K562 (cell line): Measurements from ENCODE around the gene SKAP2.

ENCODE experiments used
- CHD1 ChIP-seq: fragments of 200-600 bp; sonication (generic); IDR thresholded peaks from one replicate; pipeline ENCODE4 v1.6.1; 2012; ENCODE audit warnings: mild to moderate bottlenecking, moderate library complexity, low read length, inconsistent platforms
- FOXM1 ChIP-seq, 2 experiments: fragments of 450-650 bp in 1 of 2; sonication (generic) in 1 of 2; formaldehyde crosslinking in 1 of 2; IDR thresholded peaks; 2 replicates each; pipeline versions ENCODE4 v1.6.1 to v1.9.0; 2017 to 2022; ENCODE audit warnings: low read depth in 2 of 2, mild to moderate bottlenecking in 2 of 2, missing genetic modification reagents in 1 of 2, moderate library complexity in 1 of 2
- HIVEP1 ChIP-seq: fragments of 250-450 bp; sonication (Bioruptor Pico); IDR thresholded peaks from 2 replicates; pipeline ENCODE4 v1.4.0; 2020; ENCODE audit warnings: mild to moderate bottlenecking
- HSF4 ChIP-seq: fragments of 250-450 bp; sonication (Bioruptor Pico); IDR thresholded peaks from 2 replicates; pipeline ENCODE4 v2.1.2; 2022; ENCODE audit warnings: mild to moderate bottlenecking, moderate library complexity, borderline replicate concordance
- PHF8 ChIP-seq: fragments of 200-600 bp; sonication (generic); IDR thresholded peaks from 2 replicates; pipeline ENCODE4 v1.6.1; 2012; ENCODE audit warnings: mixed run types, mild to moderate bottlenecking, inconsistent platforms, low read length, moderate library complexity, borderline replicate concordance
- ZNF174 ChIP-seq: fragments of 250-450 bp; sonication (Bioruptor Pico); IDR thresholded peaks from 2 replicates; pipeline ENCODE4 v1.4.0; 2020; ENCODE audit warnings: mild to moderate bottlenecking
- TF ChIP-seq, protein P1 (sequence below), 3 experiments: IDR thresholded peaks in 2 of 3; conservative IDR thresholded peaks in 1 of 3; 2 replicates each; pipeline ENCODE4 v1.5.1; 2011 to 2012; ENCODE audit warnings: low read length in 3 of 3, mild to moderate bottlenecking in 3 of 3, control low read depth in 2 of 3, improper control_type of control experiment in 1 of 3, inconsistent platforms in 1 of 3, low read depth in 1 of 3, mixed read lengths in 1 of 3, moderate library complexity in 1 of 3; ENCODE audit not compliant: insufficient read depth in 2 of 3
- TF ChIP-seq, protein P2 (sequence below): sonication (generic); formaldehyde crosslinking; IDR thresholded peaks from 2 replicates; pipeline ENCODE4 v1.8.1; 2023; ENCODE audit warnings: mild to moderate bottlenecking, missing genetic modification reagents

DNA sequence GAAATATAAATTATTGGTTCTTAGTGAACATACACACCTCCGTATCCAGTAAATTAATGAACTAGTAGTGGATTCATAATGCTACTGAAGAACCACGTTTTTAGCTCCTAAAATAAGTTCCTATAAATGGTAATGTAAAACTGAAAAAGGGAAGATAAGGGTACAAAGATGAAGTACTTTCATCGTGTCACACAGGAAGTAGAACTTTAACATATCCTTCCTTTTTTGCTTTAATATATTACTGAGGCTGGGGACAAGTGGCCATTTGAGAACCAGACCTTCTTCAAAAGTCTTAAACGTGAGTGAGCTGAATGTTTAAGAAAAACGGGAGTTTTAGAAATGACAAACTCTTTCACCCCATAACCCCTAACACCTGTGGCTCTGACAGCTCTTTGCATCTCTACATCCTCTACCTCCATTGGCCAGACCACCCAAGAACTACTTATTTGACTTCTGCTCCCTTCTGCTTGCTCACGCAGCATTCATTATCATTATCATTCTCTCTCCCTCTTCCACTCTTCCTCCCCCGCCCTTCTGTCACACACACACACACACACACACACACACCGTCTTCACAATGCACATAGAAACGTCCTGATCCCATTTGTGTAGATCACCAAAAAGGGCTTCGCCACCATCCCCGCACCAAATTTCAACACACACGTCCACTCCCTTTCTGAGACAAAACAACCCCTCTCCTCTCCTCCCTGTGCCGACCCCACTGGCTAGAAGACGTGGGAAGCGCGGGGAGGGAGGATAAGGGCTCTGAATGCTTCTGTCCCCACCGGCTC is 677 bp downstream of the SKAP2 start:
- TF ChIP-seq CHD1 (peak; percentile 39), HIVEP1 (CRISPR knock-in tag) (no peak), ZNF174 (CRISPR knock-in tag) (no peak), PHF8 (no peak), HSF4 (CRISPR knock-in tag) (no peak), FOXM1 (IDR thresholded peaks at IDR 0.05; ENCODE audit: low read depth) (no peak), FOXM1 (CRISPR knock-in tag; IDR thresholded peaks at IDR 0.05; ENCODE audit: low read depth) (no peak)
- TF ChIP-seq, protein P1, sequence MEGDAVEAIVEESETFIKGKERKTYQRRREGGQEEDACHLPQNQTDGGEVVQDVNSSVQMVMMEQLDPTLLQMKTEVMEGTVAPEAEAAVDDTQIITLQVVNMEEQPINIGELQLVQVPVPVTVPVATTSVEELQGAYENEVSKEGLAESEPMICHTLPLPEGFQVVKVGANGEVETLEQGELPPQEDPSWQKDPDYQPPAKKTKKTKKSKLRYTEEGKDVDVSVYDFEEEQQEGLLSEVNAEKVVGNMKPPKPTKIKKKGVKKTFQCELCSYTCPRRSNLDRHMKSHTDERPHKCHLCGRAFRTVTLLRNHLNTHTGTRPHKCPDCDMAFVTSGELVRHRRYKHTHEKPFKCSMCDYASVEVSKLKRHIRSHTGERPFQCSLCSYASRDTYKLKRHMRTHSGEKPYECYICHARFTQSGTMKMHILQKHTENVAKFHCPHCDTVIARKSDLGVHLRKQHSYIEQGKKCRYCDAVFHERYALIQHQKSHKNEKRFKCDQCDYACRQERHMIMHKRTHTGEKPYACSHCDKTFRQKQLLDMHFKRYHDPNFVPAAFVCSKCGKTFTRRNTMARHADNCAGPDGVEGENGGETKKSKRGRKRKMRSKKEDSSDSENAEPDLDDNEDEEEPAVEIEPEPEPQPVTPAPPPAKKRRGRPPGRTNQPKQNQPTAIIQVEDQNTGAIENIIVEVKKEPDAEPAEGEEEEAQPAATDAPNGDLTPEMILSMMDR (IDR thresholded peaks at IDR 0.05 in 2 of 3, conservative IDR thresholded peaks at IDR 0.05 in 1 of 3; ENCODE audit: insufficient read depth in 2 of 3, low read depth in 1 of 3, low read length in 3 of 3): no peak
- TF ChIP-seq, protein P2, sequence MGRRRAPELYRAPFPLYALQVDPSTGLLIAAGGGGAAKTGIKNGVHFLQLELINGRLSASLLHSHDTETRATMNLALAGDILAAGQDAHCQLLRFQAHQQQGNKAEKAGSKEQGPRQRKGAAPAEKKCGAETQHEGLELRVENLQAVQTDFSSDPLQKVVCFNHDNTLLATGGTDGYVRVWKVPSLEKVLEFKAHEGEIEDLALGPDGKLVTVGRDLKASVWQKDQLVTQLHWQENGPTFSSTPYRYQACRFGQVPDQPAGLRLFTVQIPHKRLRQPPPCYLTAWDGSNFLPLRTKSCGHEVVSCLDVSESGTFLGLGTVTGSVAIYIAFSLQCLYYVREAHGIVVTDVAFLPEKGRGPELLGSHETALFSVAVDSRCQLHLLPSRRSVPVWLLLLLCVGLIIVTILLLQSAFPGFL (CRISPR knock-in tag): no peak
